B cell (primary cell): Measurements from ENCODE around the gene CUL1. TPM values are rescaled to one million over a fixed set of nuclear protein-coding genes. Genes with fewer than 3 reads are reported as not detected.
"Not testable (repeated sequence)": the region's sequence is repeated elsewhere in the genome, so short reads cannot be mapped to it uniquely, and the experiment has no call there.

Experiments used
- ATAC-seq: fragments of 200-7000 bp; cut with Tn5 transposase; one replicate; pipeline ENCODE4 v1.10.0; 2021; ENCODE audit warnings: low read depth, mild to moderate bottlenecking, moderate number of reproducible peaks, moderate library complexity
- CTCF ChIA-PET: fragments of 350-600 bp; sonication (Branson Sonifier 250); formaldehyde crosslinking; loops from one replicate; lab custom pipeline; 2021; ENCODE audit warnings: antibody characterized with exemption, inconsistent platforms; lab: Charles Lee
- POLR2A ChIA-PET: fragments of 350-600 bp; sonication (Branson Sonifier 250); formaldehyde crosslinking; loops from one replicate; lab custom pipeline; 2021; ENCODE audit warnings: antibody characterized with exemption; lab: Charles Lee
- DNase-seq: peaks from one replicate; pipeline ENCODE4 v3.0.0; 2013
- H2AFZ ChIP-seq: 2 replicates; pipeline ENCODE4 v1.6.1; 2012; ENCODE audit warnings: mild to moderate bottlenecking, low read depth, low read length; ENCODE audit not compliant: insufficient read depth, poor library complexity, severe bottlenecking
- H3K27ac ChIP-seq, 2 donors: 1 replicate in 1 of 2; 2 replicates in 1 of 2; pipeline ENCODE4 v1.5.1; 2012 to 2013; ENCODE audit warnings: low read length in 2 of 2, mild to moderate bottlenecking in 2 of 2, moderate library complexity in 1 of 2
- H3K27me3 ChIP-seq, 4 experiments: fragments of 200-600 bp in 1 of 4; sonication (generic) in 1 of 4; replicated peaks in 1 of 4; 1 replicate in 2 of 4; 2 replicates in 2 of 4; pipeline versions ENCODE4 v1.6.1 to v1.7.0; 2013 to 2016; ENCODE audit warnings: low read length in 3 of 4, mild to moderate bottlenecking in 2 of 4, mixed read lengths in 1 of 4, moderate library complexity in 1 of 4; ENCODE audit not compliant: insufficient read depth in 4 of 4, control insufficient read depth in 3 of 4; ENCODE audit errors: control extremely low read depth in 1 of 4
- H3K36me3 ChIP-seq, 2 experiments: replicated peaks in 1 of 2; 1 replicate in 1 of 2; 2 replicates in 1 of 2; pipeline versions ENCODE4 v1.6.1 to v1.7.1; 2013; ENCODE audit warnings: low read length in 1 of 2; ENCODE audit not compliant: insufficient read depth in 2 of 2, control insufficient read depth in 1 of 2; ENCODE audit errors: control extremely low read depth in 1 of 2, extremely low read depth in 1 of 2
- H3K4me1 ChIP-seq, 2 donors: fragments of 200-600 bp in 1 of 2; sonication (generic) in 1 of 2; 1 replicate in 1 of 2; 2 replicates in 1 of 2; pipeline versions ENCODE4 v1.5.1 to v1.6.1; 2013 to 2017; ENCODE audit warnings: low read length in 2 of 2; ENCODE audit not compliant: control insufficient read depth in 2 of 2, insufficient read depth in 2 of 2
- H3K4me2 ChIP-seq: replicated peaks from 2 replicates; pipeline ENCODE3; 2012; ENCODE audit warnings: mild to moderate bottlenecking, low read depth, low read length; ENCODE audit not compliant: poor library complexity, severe bottlenecking
- H3K4me3 ChIP-seq, 5 experiments: fragments of 200-600 bp in 1 of 5; sonication (generic) in 1 of 5; 1 replicate in 3 of 5; 2 replicates in 2 of 5; pipeline versions ENCODE4 v1.5.1 to v1.7.0; 2011 to 2016; ENCODE audit warnings: low read length in 4 of 5, mild to moderate bottlenecking in 4 of 5, low read depth in 2 of 5, control low read depth in 1 of 5, moderate library complexity in 1 of 5; ENCODE audit not compliant: insufficient read depth in 1 of 5; ENCODE audit errors: control extremely low read depth in 1 of 5, extremely low read depth in 1 of 5
- H3K79me2 ChIP-seq: fragments of 200-600 bp; sonication (generic); one replicate; pipeline ENCODE4 v1.6.0; 2016; ENCODE audit warnings: low read length; ENCODE audit not compliant: control insufficient read depth, insufficient read depth
- H3K9ac ChIP-seq: fragments of 200-600 bp; sonication (generic); 2 replicates; pipeline ENCODE4 v1.6.1; 2017; ENCODE audit warnings: mild to moderate bottlenecking, low read length, moderate library complexity
- H3K9me3 ChIP-seq, 3 donors: one replicate each; pipeline versions ENCODE4 v1.6.1 to v1.7.1; 2013; ENCODE audit warnings: low read length in 2 of 3; ENCODE audit not compliant: control insufficient read depth in 2 of 3, insufficient read depth in 1 of 3; ENCODE audit errors: control extremely low read depth in 1 of 3
- H4K20me1 ChIP-seq: 2 replicates; pipeline ENCODE4 v1.6.0; 2012; ENCODE audit warnings: mild to moderate bottlenecking, low read length; ENCODE audit not compliant: insufficient read depth, control insufficient read depth, poor library complexity, severe bottlenecking
- H3K27ac Mint-ChIP-seq: one replicate; pipeline ENCODE4 v1.8.0; 2021; ENCODE audit warnings: mixed read lengths
- H3K27me3 Mint-ChIP-seq: one replicate; pipeline ENCODE4 v1.8.0; 2021; ENCODE audit warnings: mixed read lengths
- H3K4me1 Mint-ChIP-seq: one replicate; pipeline ENCODE4 v1.8.0; 2021; ENCODE audit warnings: mixed read lengths
- H3K4me3 Mint-ChIP-seq: one replicate; pipeline ENCODE4 v1.8.0; 2021; ENCODE audit warnings: mixed read lengths
- H3K9me3 Mint-ChIP-seq: one replicate; pipeline ENCODE4 v1.8.0; 2022; ENCODE audit warnings: mixed read lengths; ENCODE audit not compliant: insufficient read depth
- CTCF ChIP-seq: fragments of 200-600 bp; IDR thresholded peaks from one replicate; pipeline ENCODE4 v1.8.0; 2022; ENCODE audit warnings: antibody characterized with exemption, mild to moderate bottlenecking
- EZH2 ChIP-seq: IDR thresholded peaks from 2 replicates; pipeline ENCODE4 v1.6.1; 2012; ENCODE audit warnings: borderline replicate concordance, low read depth, mild to moderate bottlenecking, moderate library complexity, low read length; ENCODE audit not compliant: insufficient read depth, poor library complexity, severe bottlenecking
- WGBS: methylation state at CpG from one replicate; pipeline ENCODE4 v1.1.5; 2013; ENCODE audit warnings: missing lambda C conversion rate; ENCODE audit not compliant: insufficient coverage; 5-methylcytosine and 5-hydroxymethylcytosine counted together
- intact Hi-C: fragments of 100-400 bp; cut with micrococcal nuclease; formaldehyde crosslinking; loops from one replicate; pipeline ENCODE4 v1.10.0; 2022
- polyA plus RNA-seq: library from polyadenylated mRNA; depleted of rRNA; stranded (reverse); fragments of >200 nt; gene quantifications from 2 replicates; pipeline ENCODE4 v1.2.3, GENCODE V29; 2012
- total RNA-seq, 2 donors: library from RNA; stranded (reverse); fragments of 120-200 nt in 1 of 2; gene quantifications; 1 replicate in 1 of 2; 2 replicates in 1 of 2; pipeline versions ENCODE4 v1.2.3 to v1.2.4, GENCODE V29; 2013 to 2022

Gene CUL1
- total and polyA plus RNA-seq, 2 donors (not counting 1 experiment from before 2014, with no cell fraction given), result 26.9 to 51.1 TPM

DNA sequence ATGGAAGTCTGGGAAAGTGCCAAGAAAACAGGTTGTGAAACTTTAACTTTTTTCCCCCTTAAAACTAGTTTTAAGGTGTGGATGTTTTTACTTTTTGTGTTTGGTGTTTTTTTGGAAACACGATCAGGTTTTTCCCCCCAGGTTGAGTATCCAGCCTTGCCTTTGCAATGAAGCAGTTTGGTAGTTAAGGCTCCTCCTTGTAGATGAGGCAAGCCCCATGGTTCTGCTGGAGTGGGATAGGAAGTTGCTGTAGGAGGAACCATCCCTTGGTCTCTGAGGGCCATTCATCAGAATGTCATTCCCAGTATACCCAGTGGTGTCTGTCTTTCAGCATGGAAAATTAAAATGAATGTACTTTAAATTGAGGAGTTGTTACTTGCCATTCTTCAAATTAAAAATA is 2.7 kb downstream of the CUL1 start:
- WGBS, result no CpG with 5 or more reads among the region's 1 CpG
- peak overlapping the region; percentile 91 for H3K4me2 ChIP-seq
- H3K9me3 ChIP-seq, result no peaks in the 10 kb centered on the region
- peaks cover 30 to 34% of the 10 kb centered on the region in 2 donors for H3K4me1 ChIP-seq
- Mint-ChIP-seq H3K27ac (no peak overlapping the region), H3K4me3 (peak overlapping the region; percentile 91), H3K4me1 (peaks cover 67% of the 10 kb centered on the region), H3K27me3 (no peaks in the 10 kb centered on the region), H3K9me3 (no peaks in the 10 kb centered on the region)
- peaks cover 70% of the 10 kb centered on the region for H3K79me2 ChIP-seq
- no peak overlapping the region for H3K27ac ChIP-seq
- DNase-seq (no peak), ATAC-seq (no peak)
- intact Hi-C loops, result no loop called here
- POLR2A ChIA-PET, result no interaction called here
- H4K20me1 ChIP-seq, result peaks cover 70% of the 10 kb centered on the region
- CTCF ChIA-PET, result interaction anchor here (1.7 kb wide), 1 partner anchor 126 kb away, joined by 5 read pairs; no protein-coding TSS in a partner anchor
- H3K27me3 ChIP-seq, result no peaks in the 10 kb centered on the region
- H3K4me3 ChIP-seq, result no peak overlapping the region
- no peak overlapping the region for H3K9ac ChIP-seq
- no peak overlapping the region for H2AFZ ChIP-seq
- H3K36me3 ChIP-seq, result no peaks in the 10 kb centered on the region
- TF ChIP-seq CTCF (no peak), EZH2 (no peak)

GRCh38 chr7:148702876-148703670 is 4.4 kb downstream of the CUL1 start:
- WGBS, result 100% methylated on average over 7 of the region's 11 CpGs
- POLR2A ChIA-PET, result interaction anchor here (0.6 kb wide), 1 partner anchor 141 kb away, joined by 4 read pairs; no protein-coding TSS in a partner anchor
- Histone ChIP-seq H3K4me3 (no peak overlapping the region), H3K4me1 (peaks cover 28 to 31% of the 10 kb centered on the region in 2 donors), H3K27ac (no peak overlapping the region), H2AFZ (no peak overlapping the region), H3K27me3 (no peaks in the 10 kb centered on the region), H3K9me3 (no peaks in the 10 kb centered on the region), H4K20me1 (peaks cover 84% of the 10 kb centered on the region), H3K4me2 (no peak overlapping the region), H3K79me2 (peaks cover 86% of the 10 kb centered on the region), H3K9ac (no peak overlapping the region), H3K36me3 (peaks cover 0 to 3% of the 10 kb centered on the region in 2 experiments)
- H3K9me3 Mint-ChIP-seq, result no peaks in the 10 kb centered on the region
- CTCF ChIA-PET, result no interaction called here
- H3K4me1 Mint-ChIP-seq, result peaks cover 68% of the 10 kb centered on the region
- no peaks in the 10 kb centered on the region for H3K27me3 Mint-ChIP-seq
- H3K4me3 Mint-ChIP-seq, result no peak overlapping the region
- H3K27ac Mint-ChIP-seq, result no peak overlapping the region
- DNase-seq (no peak), ATAC-seq (no peak)
- intact Hi-C loops, result no loop called here
- TF ChIP-seq EZH2 (no peak), CTCF (no peak)

DNA sequence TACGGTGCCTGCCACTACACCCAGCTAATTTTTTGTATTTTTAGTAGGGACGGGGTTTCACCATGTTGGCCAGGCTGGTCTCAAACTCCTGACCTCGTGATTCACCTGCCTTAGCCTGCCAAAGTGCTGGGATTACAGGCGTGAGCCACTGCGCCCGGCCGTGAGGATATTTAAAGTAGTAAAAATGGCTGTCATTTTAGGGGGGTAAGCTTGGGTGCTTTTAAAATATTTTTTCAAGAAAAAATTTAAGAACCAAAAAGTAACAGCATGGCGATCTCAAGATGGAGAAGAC is 4.9 kb downstream of the CUL1 start:
- H3K4me3 ChIP-seq, H2AFZ ChIP-seq, H3K36me3 ChIP-seq, H3K27ac ChIP-seq, ATAC-seq, H3K4me3 Mint-ChIP-seq, POLR2A ChIA-PET, DNase-seq, H3K9ac ChIP-seq, CTCF ChIA-PET, H3K27ac Mint-ChIP-seq, intact Hi-C loops, H3K9me3 ChIP-seq, H3K4me2 ChIP-seq, H3K27me3 ChIP-seq, H3K9me3 Mint-ChIP-seq, H3K27me3 Mint-ChIP-seq: not testable (repeated sequence)
- Histone ChIP-seq H3K4me1 (peaks cover 34% of the 10 kb centered on the region in 2 donors), H3K79me2 (peaks cover 91% of the 10 kb centered on the region), H4K20me1 (peaks cover 90% of the 10 kb centered on the region)
- H3K4me1 Mint-ChIP-seq, result peaks cover 74% of the 10 kb centered on the region
- 97% methylated on average over 7 of the region's 8 CpGs for WGBS
